Measurements from ENCODE around the gene RAB8B. TPM values are rescaled to one million over a fixed set of nuclear protein-coding genes. Genes with fewer than 3 reads are reported as not detected.

Gene RAB8B
- total RNA-seq, 1 donor from 2014 or later = 74.2 TPM

DNA sequence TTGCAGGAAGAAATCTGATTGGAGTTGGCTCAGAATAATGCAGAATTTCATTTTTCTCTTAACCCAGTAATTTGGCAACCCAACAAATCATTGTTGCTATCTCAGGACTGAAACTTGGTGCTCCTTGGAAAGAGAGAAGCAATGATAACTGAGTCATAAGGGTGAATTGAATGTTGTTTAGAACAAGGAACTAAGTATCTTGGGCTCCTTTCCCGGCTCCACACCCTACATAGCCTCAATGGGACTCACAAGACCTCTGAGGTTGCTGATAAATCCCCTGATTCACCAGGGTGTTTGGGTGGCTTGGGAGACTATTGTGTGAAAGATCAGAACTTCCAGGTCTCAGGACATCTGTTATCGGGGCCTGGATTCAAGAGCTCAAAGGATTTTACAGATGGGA is 7.8 kb upstream of the RAB8B start:
- intact Hi-C loops (cut with micrococcal nuclease) = no loop called here

DNA sequence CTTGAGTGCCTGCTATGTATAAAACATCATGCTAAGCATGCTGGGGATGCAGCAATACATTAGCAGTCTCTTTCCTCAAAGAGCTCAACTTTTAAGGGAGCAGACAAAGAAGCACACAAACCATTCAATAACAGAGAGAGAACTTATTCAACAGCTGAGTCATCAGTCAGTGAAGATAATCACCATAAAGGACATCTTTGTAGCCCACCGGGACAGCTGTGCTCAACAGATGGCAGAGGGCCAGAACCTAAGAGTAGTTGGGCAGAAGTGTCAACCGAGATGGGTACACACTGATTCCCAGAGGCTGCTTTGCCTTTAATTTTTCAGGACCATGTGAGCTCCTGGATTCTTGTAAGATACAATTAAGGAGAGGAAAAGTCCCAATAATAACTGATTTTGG is 4.2 kb upstream of the RAB8B start:
- intact Hi-C loops (cut with micrococcal nuclease) = no loop called here

DNA sequence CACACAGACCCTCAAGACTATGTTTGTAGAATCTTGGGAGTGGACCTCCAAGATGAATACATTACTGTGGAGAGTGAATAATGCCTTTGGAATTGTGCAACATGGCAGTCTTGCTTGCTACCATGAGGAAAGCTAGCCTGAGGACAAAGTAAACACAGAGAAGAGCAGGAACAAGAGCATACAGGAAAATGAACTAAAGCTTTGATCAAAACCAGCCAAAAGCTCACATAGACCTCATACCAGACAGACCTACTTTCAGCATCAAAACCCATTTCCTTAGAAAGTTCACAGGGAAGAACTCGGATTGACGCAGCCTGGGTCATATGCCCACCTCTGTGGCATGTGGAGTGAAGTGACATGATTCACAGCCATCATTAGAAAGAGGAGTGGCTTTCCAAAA is 3.3 kb upstream of the RAB8B start:
- intact Hi-C loops (cut with micrococcal nuclease) = no loop called here

DNA sequence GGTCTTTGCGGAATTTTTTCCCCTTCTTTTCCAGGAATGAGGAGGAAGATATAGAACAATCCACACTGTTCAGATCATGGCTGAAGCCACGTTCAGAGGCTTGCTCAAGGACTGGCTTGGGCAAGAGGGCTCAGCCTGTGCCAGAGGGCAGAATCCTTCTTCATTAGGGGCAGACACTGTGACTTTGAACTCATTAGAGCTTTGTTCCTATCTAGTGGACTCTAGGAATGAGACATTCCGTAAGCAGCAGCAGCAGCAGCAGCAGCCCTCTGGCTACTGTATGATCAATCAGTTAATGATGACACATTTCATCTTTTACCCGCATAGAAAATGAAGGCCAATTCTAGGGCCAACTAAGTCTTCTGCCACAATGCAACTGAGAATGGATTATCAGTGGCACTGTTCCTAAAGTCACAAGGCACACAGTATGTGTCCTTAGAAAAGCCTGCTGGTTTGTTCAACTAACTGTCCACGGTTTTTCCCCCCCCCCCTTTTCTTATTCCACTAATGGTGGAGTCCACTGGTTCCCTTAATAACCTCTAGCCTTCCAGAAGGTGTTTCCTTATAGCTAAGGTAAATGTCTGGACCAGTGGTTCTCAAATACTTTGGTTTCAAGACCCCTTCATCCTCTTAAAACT is 1.7 kb upstream of the RAB8B start:
- intact Hi-C loops (cut with micrococcal nuclease) = loop anchor here (2.0 kb wide), 1 partner anchor 413 kb away; no protein-coding TSS in a partner anchor

DNA sequence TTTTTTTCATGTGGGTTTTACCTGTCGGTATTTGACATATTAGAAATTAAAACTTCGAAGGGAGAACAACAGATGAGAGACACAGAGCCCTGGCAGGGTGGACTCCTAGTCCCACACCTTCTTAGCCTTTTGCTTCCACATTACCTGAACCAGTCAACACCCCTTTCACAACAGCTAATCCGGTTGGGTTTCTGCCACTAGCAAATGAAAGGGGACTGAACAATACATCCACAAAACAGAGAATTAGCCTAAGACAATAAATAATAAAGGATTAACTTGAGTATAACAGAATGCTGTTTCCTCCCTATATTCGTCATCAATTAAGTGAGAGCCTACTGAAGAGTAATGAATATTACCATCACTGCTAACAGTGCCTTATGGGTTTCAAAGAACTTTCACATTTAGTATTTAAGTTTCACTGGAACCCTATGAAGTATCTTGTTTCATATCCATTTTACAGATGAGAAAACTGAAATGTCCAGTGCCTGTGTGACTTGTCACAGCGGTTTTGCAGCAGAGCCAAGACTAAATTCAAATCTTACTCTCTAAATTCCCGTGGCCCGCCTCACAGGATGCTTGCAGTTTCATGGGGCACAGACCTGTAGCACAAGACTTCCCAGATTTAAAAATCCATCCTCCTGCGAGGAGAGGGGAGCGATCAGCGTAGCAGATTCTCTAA is 1.0 kb upstream of the RAB8B start:
- intact Hi-C loops (cut with micrococcal nuclease) = loop anchor here (2.0 kb wide), 1 partner anchor 412 kb away; no protein-coding TSS in a partner anchor

DNA sequence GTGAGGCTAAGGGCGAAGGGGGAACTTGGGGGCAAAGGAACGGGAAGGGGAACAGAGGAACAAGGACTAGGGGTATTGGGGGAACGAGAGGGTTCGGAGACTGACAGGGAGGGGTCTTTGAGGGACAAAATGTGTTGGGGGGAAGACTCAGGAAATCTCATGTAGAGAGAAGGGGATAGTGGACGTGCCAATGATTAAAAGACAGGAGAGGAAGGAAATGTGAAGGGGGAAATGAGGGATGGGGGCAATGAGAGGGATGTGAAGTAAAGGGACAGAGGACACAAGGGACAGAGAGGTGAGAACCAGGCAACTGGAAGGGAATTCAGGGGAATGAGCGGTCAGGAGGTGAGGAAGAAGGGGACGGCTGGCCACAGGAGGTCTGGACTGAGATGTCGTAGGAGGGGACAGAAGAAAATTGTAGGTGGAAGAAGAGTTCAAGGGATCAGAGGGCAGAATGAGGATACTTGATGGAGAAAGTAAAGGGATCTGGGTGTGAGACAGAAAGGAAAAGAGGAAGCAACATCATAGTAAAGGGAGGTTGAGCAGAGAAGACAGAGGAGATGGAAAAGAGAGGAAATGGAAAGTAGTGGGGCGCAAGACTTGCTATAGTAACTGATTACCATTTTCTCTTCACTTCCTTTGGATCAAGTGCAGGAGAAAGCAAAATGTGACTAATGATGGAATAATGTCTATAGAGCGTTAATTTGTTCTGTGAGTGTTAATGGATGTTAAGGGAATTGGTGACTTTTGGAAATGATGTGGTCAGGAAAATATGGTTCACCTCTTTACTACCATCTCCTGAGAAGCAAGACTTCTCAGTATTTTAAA is 749 bp downstream of the RAB8B start:
- intact Hi-C loops (cut with micrococcal nuclease) = loop anchor here (1.0 to 5.0 kb wide), 8 partner anchors 33 to 972 kb away; partner anchors contain the start of genes APH1B, PPIB, RPS27L and USP3

DNA sequence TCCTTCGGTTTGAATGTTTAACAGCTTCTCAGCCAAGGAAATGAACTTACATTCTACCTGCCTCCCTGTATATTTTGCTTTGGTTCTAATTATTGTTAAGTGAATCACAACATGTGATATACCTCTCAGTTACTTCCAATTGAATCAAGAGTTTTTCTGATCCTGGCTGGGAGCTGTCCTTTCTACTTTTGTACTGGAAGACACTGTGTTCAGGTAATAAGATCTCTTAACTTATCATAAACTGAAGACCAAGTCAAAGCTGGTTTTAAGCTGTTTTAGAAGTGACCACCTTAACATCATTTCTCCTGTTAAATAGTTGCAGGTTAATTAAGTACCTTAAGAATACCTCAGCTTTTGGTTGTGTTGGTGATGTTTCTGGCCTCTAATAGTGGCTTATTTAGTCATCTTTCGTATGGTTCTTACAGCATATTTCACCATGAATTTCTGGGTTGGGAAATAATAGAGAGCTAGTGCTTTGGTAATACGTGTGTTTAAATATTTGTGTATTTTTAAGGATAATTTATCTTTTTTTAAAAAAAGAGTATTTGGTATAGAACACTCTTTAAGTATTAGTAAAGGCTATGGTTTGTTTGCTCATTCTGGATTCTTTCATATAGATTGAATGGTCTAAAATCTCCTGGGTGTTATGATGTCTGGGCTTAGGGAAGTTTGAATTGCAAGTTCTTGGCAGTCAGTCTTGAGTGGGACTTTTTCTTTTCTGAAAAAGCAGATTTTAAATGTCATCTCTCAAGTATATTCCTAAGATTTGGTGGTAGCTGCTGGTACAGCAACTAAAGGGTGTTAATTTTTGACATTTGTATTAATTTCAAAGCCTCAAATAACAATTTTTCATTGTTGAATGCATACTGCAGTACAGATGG is 1.6 kb downstream of the RAB8B start:
- intact Hi-C loops (cut with micrococcal nuclease) = loop anchor here (5.0 kb wide), 2 partner anchors 821 to 971 kb away; partner anchors contain the start of gene PPIB

DNA sequence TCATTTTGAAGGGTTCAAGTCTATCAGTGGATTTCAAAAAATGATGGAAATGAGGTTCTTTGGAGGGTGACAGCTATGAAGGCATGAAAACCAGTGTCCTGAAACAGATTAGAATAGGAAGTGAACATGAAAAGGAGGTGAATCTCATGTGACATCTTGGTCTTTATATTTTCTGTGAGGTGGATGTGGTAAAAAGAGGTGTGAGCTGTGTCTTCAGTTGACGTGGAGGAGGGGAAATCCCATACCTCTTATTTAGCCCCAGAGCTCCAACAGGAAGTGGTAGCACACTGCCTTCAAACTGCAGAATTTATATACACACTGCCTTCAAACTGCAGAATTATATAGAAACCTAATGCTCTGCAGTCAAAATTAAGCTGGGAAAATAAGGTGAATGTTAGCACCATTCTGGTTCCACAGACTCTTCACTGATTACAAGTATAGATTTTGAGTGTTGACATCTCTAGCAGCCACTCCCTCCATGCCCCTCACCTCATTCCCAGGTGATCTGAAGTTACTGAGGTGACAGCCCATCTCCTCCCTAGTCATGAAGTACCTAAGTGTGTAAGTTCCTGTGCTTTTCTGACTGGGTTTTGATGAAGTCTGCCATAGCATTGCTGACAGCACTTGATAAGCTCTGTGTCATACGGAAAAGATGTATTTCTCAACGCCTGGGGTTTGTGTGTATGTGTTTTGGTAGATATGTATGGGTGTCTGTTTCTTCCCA is 2.7 kb downstream of the RAB8B start:
- intact Hi-C loops (cut with micrococcal nuclease) = loop anchor here (1.0 to 5.0 kb wide), 7 partner anchors 12 to 970 kb away; partner anchors contain the start of genes CIAO2A and PPIB

DNA sequence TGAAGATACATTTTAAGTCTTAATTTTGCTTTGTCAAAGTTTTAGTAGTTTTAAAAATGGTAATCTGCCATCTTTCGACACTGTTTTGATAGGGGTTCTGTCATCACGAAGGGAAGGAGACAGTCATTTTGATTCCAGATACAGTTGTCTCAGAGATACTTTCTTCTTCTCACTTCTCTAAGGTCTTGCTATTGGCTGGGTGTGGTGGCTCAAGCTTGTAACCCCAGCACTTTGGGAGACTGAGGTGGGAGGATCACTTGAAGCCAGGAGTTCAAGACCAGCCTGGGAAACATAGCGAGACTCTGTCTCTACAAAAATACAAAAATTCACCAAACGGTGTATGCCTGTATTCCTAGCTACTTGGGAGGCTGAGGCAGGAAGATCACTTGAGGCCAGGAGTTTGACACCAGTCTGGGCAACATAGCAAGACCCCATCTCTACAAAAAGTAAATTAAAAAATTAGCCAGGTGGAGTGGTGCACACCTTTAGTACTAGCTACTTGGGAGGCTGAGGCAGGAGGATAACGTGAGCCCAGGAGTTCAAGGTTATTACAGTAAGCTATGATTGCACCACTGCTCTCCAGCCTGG is 3.3 kb downstream of the RAB8B start:
- intact Hi-C loops (cut with micrococcal nuclease) = loop anchor here (1.0 to 5.0 kb wide), 7 partner anchors 12 to 970 kb away; partner anchors contain the start of genes CIAO2A and PPIB

DNA sequence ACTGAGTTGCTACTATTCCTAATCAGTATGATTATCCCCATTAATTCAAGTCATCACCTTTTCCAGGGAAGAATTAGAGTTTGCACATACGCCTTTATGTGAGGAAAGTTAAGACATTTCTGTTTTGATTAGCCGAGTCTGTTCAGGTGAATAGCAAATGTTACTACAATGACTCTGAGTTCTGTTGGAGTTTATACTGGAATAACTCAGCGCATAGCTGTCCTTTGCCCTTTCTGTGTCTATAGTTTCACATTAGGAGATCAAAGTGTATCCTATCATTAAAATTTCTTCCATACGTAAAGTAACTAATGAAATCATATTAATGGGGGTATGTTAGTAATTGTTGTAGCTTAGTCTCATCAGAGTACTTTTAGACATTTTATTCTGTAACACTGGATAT is 4.9 kb downstream of the RAB8B start:
- intact Hi-C loops (cut with micrococcal nuclease) = loop anchor here (2.0 to 5.0 kb wide), 3 partner anchors 146 to 968 kb away; partner anchors contain the start of gene PPIB

DNA sequence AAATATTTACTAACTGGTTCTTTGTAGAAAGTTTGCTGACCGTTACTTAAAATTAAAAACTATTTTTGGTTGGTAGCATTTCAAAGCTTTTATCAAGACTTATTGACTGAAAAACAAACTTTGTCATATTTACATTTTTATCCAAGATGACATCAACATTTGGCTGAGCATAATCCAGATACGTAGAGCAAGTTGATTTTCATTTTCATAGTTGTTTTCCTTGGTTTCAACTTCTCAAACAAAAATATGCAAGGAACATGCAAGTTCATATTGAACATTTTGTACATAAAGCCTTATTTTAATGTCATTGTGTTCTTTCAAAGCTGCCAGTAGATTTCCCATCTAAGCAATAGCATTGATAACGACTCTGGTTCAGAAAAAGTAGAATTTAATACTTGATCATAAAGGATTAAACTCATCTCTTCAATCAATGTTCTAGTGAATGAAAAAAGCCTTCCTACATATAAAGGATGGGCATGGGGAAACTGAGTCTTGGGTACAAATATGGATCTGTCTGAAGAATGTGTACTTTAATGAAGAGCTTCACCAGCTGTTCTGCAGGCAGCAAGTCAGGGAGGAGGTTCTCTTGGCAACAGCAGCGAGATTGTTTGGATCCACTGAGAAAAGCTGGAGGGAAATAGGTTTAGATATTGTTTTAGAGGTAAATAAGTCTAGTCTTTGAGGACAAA is 5.6 kb downstream of the RAB8B start:
- intact Hi-C loops (cut with micrococcal nuclease) = loop anchor here (2.0 to 5.0 kb wide), 3 partner anchors 146 to 967 kb away; partner anchors contain the start of gene PPIB

DNA sequence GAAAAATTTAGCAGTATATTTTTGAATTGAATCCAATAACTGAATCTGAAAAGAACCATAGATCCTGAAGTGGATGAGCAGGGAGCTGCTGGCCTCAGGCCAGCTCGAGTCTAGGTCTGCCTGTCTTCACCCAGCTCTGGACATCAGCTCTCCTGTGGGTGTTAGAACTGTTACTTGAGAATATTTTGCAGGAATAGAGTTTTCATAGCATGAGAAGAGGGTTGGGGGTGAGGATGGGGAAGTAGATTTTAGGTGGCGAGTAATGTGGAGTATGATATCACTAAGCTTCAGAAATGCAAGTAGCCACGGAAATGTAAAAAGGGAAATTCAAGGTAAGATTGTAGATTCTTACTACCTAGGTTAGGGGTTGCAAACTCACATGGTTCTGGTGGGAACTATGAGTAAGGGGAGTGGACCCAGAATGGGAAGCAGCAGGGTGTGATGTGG is 6.2 kb downstream of the RAB8B start:
- intact Hi-C loops (cut with micrococcal nuclease) = loop anchor here (2.0 kb wide), 1 partner anchor 147 kb away; no protein-coding TSS in a partner anchor

DNA sequence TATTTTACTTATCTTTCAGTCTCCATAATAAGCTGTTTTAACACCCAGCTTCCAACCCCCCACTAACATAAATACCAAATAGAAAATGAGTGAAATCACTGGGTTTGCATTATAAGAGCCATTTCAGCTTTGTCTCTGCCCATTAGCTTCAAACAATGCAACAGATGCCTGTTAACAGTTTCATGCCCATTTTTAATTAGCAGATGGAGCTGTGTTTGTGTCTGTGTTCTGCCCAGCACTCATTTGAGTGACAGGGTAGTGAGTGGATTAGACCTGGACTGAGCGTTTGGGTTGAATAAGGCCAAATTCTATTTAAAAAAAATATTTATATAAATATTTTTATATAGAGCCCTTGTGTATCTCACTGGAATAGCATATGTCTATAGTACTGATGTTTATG is 7.4 kb downstream of the RAB8B start:
- intact Hi-C loops (cut with micrococcal nuclease) = no loop called here

DNA sequence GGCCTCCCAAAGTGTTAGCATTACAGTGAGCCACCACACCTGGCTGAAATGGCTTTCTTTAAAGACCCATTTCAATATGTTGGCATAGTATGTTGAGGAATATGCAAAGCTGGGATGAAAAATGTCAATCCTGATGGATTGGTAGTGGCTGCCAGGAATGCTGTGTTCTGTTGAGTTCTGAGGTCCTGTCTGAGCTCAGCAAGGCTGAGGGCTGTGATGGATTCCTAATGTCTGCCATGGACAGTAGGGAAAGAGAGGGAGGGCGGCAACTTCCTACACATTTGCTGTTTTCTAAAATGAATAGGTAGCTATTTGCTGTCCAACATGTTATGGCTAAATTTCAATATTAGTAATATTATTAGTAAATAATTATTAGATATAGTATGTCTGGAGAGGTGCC is 8.2 kb downstream of the RAB8B start:
- intact Hi-C loops (cut with micrococcal nuclease) = no loop called here

DNA sequence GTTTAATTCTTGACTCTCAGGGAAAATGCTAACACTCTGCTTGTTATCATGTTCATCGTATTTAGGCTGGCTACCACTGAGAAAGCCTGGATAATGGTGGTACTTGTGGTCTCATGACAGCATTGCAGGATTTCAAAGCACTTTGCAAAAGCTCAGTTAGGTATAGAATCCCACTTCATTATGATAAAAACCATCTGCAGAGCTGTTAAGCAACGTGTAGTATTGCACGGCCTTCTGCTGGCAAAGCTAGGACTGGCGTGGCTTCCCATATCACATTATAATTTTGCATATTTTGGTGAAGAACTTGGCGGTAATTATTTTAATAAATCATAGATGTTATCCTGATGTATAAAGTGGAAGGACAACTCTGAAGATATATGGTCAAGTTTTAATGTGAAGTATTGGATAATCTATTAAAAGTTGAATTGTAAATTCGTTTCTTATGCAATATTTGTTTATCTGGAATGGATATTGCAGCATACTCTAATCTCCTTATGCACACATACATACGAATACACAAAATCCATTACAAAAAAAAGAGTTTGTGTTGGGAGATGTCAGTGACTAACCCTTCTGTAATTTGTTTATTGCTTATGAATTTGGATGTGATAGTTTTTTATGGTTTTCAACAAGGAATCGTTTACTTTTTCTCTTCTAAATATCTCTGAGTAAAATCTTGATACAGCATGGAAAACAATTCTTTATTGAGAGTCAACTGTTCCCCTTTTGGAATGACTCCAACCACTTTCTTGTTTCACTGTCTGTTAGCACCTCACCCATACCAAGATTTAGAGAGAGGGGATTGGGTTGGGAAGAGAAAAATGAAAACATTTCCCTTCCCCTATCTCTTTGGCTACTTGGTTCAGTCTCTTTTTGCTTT is 9.2 kb downstream of the RAB8B start:
- intact Hi-C loops (cut with micrococcal nuclease) = no loop called here

DNA sequence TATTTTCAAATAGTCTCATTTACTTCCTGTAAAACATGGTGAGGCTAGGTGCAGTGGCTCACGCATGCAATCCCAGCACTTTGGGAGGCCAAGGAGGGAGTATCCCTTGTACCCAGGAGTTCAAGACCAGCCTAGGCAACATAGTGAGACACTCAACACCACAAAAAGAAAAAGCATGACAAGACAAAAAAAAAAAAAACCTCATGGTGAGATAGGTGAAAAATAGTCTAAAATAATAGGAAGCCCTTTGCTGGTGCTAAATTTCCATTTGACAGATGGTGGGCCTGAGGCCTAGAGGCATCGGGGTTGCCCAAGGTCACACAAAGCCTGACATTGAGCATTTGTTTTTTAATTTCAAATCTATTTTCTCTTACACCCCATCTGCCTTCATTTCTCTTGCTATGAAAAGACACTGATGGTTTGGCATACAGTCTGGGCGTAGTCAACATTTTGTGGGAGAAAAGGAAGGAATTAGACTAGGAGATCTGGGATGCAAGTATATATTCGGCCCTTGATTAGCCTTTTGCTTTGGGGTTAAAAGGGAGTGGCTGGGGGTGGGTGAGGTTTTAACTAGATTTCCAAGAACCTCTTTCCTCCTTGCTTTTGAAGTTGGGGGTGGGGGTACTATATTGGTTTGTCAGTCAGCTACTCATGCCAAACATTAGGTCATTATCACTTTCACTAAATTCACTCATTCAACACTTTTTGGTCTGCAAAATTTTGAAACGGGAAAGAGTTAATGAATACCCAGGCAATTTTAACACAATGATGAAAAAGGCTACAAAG is 11.3 kb downstream of the RAB8B start:
- intact Hi-C loops (cut with micrococcal nuclease) = no loop called here

DNA sequence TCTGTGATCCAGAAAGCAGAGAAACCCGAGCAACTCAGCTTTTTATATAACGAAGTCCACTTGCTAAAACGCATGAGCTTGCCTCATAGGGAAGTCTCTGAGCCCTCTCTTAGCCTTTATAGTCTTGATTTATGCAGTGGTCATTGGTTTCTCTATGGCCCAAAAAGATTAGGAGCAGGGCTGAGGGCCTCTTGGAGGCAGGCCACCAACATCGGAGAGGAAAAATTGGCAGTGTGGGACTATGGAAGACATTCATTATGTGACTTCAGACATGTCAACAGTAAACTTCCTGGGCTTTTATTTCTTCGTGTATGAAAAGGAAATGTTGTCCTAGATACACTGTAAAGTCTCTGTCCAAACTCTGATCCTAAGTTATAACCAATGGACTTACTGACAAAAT is 13.5 kb downstream of the RAB8B start:
- intact Hi-C loops (cut with micrococcal nuclease) = loop anchor here (1.0 kb wide), 1 partner anchor 7 kb away; no protein-coding TSS in a partner anchor
